Stomach smooth muscle (tissue), 2 donors: ENCODE data around the gene PGBD2.
A peak's percentile ranks its signal among the peaks of the same experiment; 100 is the strongest.
"Not testable (repeated sequence)": the region's sequence is repeated elsewhere in the genome, so short reads cannot be mapped to it uniquely, and the experiment has no call there.

Experiments
- H3K27ac ChIP-seq: one replicate; pipeline ENCODE4 v1.7.0; 2013; ENCODE audit warnings: mild to moderate bottlenecking, low read length, inconsistent platforms
- H3K27me3 ChIP-seq, 2 donors: one replicate each; pipeline ENCODE4 v1.7.0; 2013; ENCODE audit warnings: low read length in 2 of 2; ENCODE audit not compliant: insufficient read depth in 2 of 2, control insufficient read depth in 1 of 2
- H3K36me3 ChIP-seq, 2 donors: one replicate each; pipeline ENCODE4 v1.7.0; 2013; ENCODE audit warnings: low read length in 2 of 2; ENCODE audit not compliant: control insufficient read depth in 2 of 2, insufficient read depth in 2 of 2
- H3K4me1 ChIP-seq: one replicate; pipeline ENCODE4 v1.7.0; 2013; ENCODE audit warnings: low read length; ENCODE audit not compliant: control insufficient read depth, insufficient read depth
- H3K4me3 ChIP-seq, 2 donors: one replicate each; pipeline ENCODE4 v1.7.0; 2013; ENCODE audit warnings: low read length in 2 of 2
- H3K9ac ChIP-seq, 2 donors: one replicate each; pipeline ENCODE4 v1.7.0; 2013; ENCODE audit warnings: low read length in 2 of 2, mild to moderate bottlenecking in 1 of 2
- H3K9me3 ChIP-seq, 2 donors: one replicate each; pipeline ENCODE4 v1.7.0; 2013; ENCODE audit warnings: low read length in 2 of 2; ENCODE audit not compliant: control insufficient read depth in 2 of 2
- donor health status: healthy.
- donor health status: Pancreatic carcinoma.

The PGBD2 gene

GRCh38 chr1:248871837-248872401 is 34.1 kb upstream of the PGBD2 start:
- Histone ChIP-seq H3K4me3 (no peak overlapping the region), H3K9me3 (no peaks in the 10 kb centered on the region), H3K27me3 (no peaks in the 10 kb centered on the region), H3K4me1 (peaks cover 8% of the 10 kb centered on the region), H3K36me3 (no peaks in the 10 kb centered on the region), H3K27ac (no peak overlapping the region), H3K9ac (no peak overlapping the region)

GRCh38 chr1:248872752-248873408 is 33.2 kb upstream of the PGBD2 start:
- Histone ChIP-seq H3K9ac (peak overlapping the region; percentile 89 to 97), H3K4me1 (peaks cover 7% of the 10 kb centered on the region), H3K9me3 (no peaks in the 10 kb centered on the region)

GRCh38 chr1:248873409-248873992 is 32.5 kb upstream of the PGBD2 start:
- H3K4me3 ChIP-seq = peak overlapping the region; percentile 85 to 88
- H3K4me1 ChIP-seq = peaks cover 6% of the 10 kb centered on the region
- no peaks in the 10 kb centered on the region for H3K27me3 ChIP-seq
- H3K9ac ChIP-seq = peak overlapping the region; percentile 89 to 97
- no peaks in the 10 kb centered on the region for H3K36me3 ChIP-seq
- peak overlapping the region; percentile 97 for H3K27ac ChIP-seq
- no peaks in the 10 kb centered on the region for H3K9me3 ChIP-seq

More at GRCh38 chr1:248872752-248873408, 33.2 kb upstream of the PGBD2 start:
- peak overlapping the region; percentile 97 for H3K27ac ChIP-seq
- H3K27me3 ChIP-seq = no peaks in the 10 kb centered on the region
- peak overlapping the region; percentile 85 to 88 for H3K4me3 ChIP-seq
- no peaks in the 10 kb centered on the region for H3K36me3 ChIP-seq

- H3K27me3 ChIP-seq = no peaks in the 10 kb centered on the region
- H3K36me3 ChIP-seq = no peaks in the 10 kb centered on the region
- peak overlapping the region; percentile 89 to 97 for H3K9ac ChIP-seq
- H3K27ac ChIP-seq = peak overlapping the region; percentile 97
- peak overlapping the region; percentile 85 to 88 for H3K4me3 ChIP-seq
- H3K4me1 ChIP-seq = peaks cover 6% of the 10 kb centered on the region
- no peaks in the 10 kb centered on the region for H3K9me3 ChIP-seq
Observed at GRCh38 chr1:248873993-248874533, 32.0 kb upstream of the PGBD2 start.

DNA sequence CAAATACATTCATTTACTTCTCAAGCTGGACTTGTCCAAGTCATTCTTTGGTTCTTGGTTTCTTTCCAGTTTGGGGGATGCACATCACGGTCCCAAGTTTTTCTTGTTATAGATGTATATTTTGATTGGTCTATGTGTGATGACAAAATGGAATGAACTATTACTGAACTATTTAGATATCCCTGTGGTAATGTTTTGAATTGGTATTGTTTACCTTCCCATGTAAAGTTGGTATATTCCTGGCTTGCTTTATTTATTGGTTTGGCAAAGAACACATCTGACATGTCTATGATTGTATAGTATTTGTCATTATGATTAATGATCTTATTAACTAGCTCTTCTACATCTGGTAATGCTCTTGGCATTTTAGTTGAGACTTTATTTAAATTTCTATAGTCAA is 24.8 kb upstream of the PGBD2 start:
- no peak overlapping the region for H3K4me3 ChIP-seq
- no peaks in the 10 kb centered on the region for H3K27me3 ChIP-seq

DNA sequence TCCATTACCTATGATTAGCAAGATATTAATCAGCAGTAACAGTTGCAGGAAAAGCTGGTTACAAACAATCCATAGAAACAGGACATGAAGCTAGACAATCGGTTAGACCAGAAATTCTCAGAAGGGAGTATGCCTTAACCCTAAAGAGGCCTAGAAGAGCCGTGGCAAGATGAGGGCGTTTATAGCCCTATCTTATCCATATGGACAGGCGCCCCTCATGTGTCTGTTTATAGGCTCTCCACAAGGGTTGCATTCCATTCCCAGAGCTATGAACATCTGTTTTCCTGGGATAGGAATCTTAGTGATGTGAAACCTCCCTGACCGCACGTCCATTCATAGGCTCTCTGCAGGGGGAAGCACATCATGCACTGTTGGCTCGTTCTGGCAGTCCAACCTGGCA is 23.6 kb upstream of the PGBD2 start:
- not testable (repeated sequence) for H3K4me1 ChIP-seq, H3K27me3 ChIP-seq, H3K9ac ChIP-seq, H3K36me3 ChIP-seq, H3K27ac ChIP-seq, H3K4me3 ChIP-seq, H3K9me3 ChIP-seq

More for the DNA sequence above, 24.8 kb upstream of the PGBD2 start:
- Histone ChIP-seq H3K9me3 (no peaks in the 10 kb centered on the region), H3K36me3 (no peaks in the 10 kb centered on the region), H3K27ac (no peak overlapping the region), H3K9ac (no peak overlapping the region), H3K4me1 (no peaks in the 10 kb centered on the region)

DNA sequence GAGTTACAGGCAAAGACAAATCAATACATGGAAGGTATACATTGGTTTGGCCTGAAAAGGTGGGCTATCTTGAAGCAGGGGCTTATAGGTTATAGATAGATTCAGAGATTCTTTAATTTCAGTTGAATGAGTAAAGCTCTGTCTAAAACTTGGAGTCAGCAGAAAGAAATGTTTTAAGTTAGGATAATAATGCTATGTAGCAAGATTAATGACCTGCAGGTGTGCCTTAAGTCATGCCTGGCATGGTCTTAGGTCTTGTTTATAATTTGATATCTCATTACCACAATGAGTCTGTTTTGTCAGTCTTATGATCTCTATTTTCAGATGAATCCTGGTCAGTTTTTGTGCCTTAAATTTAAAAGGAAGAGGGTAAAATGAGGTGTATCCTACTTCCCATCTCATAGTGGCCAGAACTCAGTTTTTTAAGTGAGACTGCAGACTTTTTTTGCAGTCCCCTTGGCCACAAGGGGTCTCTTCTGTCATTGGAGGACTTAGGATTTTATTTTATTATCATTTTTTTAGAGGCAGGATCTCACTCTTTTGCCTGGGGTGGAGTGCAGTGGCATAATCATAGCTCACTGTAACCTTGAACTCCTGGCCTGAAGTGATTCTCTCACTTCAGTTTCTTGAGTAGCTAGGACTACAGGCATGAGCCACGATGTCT is 21.3 kb upstream of the PGBD2 start:
- no peaks in the 10 kb centered on the region for H3K36me3 ChIP-seq
- H3K9me3 ChIP-seq = no peaks in the 10 kb centered on the region
- H3K27me3 ChIP-seq = no peaks in the 10 kb centered on the region
- no peaks in the 10 kb centered on the region for H3K4me1 ChIP-seq
- no peak overlapping the region for H3K27ac ChIP-seq
- no peak overlapping the region for H3K9ac ChIP-seq
- H3K4me3 ChIP-seq = no peak overlapping the region

- no peaks in the 10 kb centered on the region for H3K4me1 ChIP-seq
- H3K36me3 ChIP-seq = no peaks in the 10 kb centered on the region
- no peaks in the 10 kb centered on the region for H3K9me3 ChIP-seq
- H3K4me3 ChIP-seq = no peak overlapping the region
- H3K27ac ChIP-seq = no peak overlapping the region
- H3K9ac ChIP-seq = no peak overlapping the region
- no peaks in the 10 kb centered on the region for H3K27me3 ChIP-seq
Observed at GRCh38 chr1:248885646-248886045, 20.4 kb upstream of the PGBD2 start.

GRCh38 chr1:248886237-248886895 is 19.7 kb upstream of the PGBD2 start:
- H3K9me3 ChIP-seq = no peaks in the 10 kb centered on the region
- H3K9ac ChIP-seq = no peak overlapping the region
- no peaks in the 10 kb centered on the region for H3K36me3 ChIP-seq
- H3K27ac ChIP-seq = no peak overlapping the region
- no peaks in the 10 kb centered on the region for H3K27me3 ChIP-seq
- H3K4me1 ChIP-seq = no peaks in the 10 kb centered on the region
- no peak overlapping the region for H3K4me3 ChIP-seq

DNA sequence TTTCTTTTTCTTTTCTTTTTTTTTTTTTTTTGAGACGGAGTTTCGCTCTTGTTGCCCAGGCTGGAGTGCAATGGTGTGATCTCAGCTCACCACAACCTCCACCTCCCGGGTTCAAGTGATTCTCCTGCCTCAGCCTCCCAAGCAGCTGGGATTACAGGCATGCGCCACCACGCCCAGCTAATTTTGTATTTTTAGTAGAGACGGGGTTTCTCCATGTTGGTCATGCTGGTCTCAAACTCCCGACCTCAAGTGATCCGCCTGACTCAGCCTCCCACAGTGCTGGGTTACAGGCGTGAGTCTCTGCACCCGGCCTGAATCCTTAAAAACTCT is 16.2 kb upstream of the PGBD2 start:
- H3K27me3 ChIP-seq, H3K9me3 ChIP-seq, H3K27ac ChIP-seq, H3K36me3 ChIP-seq, H3K4me1 ChIP-seq, H3K9ac ChIP-seq, H3K4me3 ChIP-seq: not testable (repeated sequence)
